Stimulated activated CD4-positive, alpha-beta T cell treated with anti-CD3 and anti-CD28 coated beads, TNF-alpha, amount 100 ng/mL, for 48 hours (primary cell): Measurements from ENCODE around the gene SNX5.

Source experiments
- DNase-seq, 3 donors: peaks; one replicate each; pipeline ENCODE4 v3.0.0-alpha.2; 2020; ENCODE audit warnings: low read depth in 3 of 3

The SNX5 gene

DNA sequence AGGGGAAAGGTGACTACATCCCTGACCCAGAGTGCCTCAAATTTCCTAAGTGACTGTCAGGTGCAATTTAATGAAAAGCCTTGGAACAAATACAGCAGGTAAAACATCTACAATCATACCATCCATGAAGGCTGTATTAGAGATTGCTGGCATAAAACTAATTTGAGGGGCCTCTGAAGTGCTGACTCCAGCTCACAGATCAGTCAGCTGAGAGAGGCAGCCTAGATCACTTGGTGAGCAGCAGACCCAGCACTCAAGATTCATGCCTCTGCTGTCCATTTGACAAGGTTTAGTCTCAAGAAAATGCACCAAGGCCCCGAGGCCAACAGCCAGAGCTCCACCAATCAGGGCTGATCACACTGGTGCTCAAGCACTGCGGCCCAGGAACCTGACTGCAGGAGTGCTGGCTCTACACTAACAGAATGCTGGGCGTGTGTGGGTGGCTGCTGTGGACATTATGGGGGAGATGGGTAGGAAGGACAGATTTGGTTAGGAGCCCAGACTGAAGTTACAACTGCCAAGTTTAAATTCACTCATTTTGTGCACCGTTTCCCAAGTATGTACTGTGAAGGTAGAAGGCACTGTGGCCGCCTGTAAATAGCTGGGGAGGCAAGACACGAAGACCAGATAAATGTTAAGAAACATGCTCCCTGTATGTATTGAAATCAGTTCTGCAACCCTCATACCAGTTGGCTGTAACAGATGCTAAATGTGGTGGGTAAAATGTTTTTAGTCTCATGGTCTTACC is 28.2 kb downstream of the SNX5 start:
- no peak for DNase-seq

DNA sequence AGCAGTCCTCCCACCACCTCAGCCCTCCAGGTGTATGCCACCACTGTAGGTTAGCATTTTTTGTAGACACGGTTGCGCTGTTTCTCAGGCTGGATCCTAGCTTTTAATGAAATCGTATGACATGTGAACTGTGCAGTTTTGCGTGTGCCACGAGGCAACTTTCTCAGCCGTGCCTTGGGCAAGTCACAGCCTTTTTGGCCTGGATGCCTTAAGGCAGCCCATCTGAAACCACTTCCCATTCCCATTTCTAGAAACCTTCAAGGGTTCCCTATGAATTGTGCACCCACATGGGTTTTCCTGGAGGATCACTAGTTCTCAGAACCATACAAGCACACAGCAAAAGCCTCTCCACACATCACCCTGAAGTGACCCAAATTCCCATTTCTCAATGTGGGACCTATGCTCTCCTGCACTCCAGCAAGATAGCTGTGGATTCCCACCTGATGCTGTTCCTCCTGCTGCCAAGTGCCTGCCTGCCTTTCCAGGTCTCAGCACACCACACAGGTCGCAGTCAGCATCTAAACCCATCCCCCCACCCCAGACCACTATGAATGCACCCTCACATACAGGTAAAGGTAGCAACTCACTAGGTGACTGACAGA is 28.9 kb downstream of the SNX5 start:
- DNase-seq: no peak

DNA sequence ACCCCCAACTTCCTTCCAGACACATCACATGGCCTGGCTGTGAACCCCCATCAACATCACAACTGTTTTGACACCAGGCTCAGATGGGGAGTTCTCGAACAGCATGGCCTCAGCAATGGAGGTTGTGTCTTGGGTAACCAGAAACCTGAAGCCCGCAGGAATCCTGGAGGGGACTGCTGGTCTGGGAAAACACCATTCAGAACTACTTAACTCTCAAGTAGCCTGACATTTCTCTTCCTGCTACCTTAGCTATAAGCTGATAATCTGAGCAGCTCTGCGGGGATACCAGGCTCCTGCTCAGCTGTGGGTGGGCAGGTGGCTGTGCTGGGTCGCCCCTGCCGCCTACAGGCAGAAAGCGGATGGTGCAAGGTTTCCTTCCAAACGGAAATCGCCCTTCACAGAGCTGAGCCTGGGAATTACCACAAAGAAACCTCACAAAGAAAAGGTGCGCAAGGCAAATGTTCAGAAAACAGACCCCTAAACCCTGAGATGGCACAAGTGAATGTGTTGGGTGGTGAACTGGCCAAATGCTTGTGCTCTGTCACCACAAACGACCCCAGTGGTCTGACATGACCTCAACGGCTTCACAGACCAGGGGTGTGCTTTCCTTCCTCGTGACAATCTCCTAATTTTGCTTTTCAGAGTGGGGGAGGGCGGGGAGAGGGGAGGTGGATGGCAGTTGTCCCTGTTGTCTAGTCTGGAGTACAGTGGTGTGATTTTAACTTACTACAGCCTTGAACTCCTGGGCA is 29.5 kb downstream of the SNX5 start:
- peak in 1 of 3 donors; percentile 44 for DNase-seq

DNA sequence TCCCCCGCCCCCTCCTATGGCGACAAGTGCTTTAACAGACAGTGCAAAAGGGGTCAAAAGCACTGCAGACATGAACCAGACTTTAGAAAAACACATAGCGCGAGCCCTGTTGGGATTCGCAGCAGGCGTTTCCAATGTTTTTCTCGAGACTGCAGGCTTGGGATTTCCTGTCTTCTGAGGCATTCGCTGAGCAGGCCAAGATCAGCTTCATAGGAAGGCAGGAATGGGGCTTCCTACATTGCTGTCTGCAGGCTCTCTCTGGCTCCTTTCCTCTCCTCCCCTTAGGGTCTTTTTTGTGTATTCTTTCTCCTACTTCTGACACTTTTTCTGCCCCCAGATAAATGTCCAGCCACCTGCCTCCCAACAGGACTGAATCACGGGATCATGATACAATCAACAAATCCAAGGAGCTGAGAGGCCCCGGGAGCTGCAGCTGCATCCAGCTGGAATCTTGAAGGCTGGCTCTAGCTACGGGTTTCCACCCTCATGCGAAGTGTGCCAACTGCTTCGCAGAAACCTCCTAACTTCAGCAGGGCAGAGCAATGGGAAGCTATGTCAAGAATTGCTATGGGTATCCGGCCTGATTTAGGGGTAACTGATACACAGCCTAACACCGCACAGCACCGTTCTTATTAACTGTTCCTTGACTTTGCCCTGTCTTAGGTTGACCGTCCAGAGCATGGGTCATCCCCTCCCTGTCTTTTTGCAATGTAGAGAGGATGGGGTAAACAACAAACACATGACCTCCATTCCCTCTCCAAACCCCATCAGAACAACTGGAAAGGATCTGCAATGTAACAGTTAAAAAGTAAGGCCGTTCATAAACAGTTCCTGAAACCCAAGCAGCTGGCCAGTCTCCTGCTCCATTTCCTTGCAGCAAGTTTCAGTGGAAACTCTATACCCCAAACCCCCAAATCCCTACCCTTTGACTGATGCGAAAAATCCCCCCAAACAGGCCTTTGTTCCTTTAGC is 31.5 kb downstream of the SNX5 start:
- DNase-seq: no peak

DNA sequence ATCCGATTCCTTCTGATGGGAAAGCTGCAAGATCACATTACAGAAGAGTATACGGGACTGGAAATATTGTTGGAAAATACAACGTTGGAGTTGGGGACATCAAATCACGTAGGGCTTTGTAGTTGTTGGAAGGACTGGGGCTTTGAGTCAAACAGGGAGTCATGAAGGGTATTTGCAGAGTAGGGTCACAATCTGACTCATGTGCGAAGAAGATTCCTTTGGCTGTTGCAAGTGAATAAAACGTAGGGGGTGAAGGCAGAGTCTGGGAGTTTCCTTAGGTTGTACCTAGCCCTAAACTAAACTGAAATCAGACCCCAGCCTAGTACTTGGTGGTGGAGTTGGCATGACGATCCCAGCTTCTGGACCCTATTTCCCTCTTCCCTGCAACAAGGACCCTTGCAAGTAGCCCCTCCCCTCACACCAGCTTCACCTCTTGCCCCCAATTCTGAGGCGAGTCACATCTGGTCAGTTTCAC is 32.3 kb downstream of the SNX5 start:
- DNase-seq: no peak

DNA sequence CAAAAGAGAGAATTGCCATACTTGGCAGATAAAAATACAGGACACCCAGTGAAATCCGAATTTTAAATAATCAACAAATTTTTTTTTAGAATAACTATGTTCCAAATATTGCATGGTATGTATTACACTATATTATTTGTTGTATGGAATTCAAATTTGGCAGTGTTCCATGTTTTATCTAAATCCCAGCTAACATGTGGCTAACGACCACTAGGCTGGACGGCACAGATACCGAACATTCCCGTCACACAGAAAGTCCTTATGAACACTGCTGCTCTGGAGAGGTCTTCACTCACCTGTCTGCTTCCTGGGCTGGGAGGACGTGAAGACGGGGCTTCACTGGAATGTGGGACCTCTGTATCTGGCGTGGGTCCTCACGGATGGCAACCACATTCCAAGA is 32.8 kb downstream of the SNX5 start:
- DNase-seq: no peak

DNA sequence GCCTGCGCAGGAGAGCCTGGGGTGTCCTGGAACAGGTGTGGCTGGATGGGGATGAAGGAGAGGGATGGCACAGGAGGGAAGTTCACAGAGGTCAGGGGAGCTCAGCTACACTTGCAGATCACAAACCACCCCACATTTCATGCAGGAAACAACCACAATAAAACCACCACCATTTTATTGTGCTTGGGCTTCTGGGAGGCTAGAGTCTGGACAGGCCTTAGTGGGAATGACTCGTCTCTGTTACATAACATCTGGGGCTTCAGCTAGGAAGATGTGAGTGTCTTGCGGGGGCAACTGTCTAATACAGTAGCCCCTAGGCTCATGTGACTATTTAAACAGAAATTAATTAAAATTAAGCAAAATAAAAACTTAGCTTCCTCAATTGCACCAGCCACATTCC is 33.4 kb downstream of the SNX5 start:
- no peak for DNase-seq

DNA sequence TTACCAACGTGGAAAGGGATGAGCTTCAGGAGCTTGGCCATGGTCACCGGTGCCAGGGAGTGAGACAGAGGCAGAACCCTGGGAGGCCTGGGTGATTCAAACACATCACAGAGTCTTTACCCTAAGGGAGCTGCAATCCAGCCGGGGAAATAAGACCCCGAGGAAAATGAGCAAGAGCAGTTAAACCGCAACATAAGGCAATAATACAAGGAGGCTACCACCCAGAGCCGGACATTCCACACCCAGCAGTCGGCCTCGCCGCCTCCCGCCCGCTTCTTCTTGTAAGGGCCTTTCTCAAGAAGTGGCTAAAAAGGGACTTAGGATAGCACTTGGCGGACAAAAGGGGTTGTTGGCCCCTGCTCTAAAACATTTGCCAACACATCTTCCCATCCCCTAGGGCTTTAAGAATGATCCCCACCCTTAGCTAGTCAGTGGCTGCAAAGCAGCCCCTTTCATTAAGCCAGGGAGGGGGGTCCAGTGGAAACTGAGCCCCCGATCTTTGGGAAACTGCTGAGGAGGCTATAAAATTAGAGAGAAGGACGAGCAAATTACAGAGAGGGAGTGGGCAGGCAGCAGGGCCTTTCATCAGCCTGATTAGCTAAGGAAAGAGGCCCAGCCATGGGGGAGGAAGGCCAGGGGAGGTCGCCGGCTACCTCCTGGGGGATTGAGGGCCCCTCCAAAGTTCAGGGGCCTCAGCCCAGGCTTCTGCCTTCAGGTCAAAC is 34.3 kb downstream of the SNX5 start:
- no peak for DNase-seq

DNA sequence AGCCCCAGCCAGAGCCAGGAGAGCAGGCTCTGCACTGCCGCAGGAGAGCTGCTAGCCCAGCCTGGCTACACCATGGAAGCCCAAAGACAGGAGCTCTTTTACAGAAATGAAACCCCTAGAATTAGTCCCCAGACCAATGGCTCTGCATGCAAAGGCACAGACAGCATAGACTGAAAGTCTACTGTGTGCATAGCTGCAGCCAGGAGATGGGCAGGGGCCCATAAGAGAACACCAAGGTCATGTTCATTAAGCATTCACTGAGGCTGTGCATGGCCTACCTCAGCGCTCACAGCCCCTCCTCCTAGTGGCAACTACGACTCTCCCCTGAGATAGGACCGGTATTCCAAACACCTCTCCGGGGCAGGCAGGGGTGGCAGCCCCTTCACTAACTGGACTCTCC is 34.9 kb downstream of the SNX5 start:
- no peak for DNase-seq

DNA sequence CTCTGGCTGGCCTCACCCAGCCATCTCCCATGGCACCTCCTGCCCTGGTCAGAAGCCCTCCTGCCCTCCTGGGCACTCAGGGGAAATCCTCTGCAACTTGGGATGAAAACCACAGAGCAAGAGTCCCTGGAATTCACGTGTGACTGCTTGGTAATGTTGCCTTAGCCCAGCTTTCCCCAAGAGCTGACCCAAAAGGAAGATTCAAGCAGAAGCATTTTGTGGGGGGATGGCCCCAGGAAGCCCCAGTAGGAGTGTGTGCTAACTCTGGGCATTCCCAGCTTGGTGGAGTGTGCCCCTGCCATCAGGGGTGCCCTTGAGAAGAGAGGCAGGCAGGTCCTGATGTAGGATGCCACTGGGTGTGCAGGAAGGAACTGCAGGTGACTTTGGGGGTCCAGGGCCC is 35.5 kb downstream of the SNX5 start:
- no peak for DNase-seq

DNA sequence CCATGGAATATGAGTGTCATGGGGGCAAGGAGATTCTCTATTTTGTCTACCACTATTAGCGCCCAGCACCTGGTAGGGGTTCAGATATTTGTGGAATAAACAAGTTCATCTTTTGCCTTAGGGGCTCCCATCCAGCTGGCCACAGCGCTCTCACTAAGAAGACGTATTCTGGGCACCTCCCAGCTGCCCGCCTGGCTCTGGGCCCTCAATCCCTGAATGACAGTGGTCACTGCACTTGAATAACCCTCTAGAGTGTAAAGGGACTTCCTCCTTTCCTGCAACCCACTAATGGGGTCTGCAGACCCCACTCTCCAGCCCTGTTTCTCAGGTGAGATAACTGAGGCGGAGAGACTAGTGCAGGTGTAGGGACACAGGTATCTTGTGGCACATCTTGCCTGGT is 36.2 kb downstream of the SNX5 start:
- DNase-seq: no peak

DNA sequence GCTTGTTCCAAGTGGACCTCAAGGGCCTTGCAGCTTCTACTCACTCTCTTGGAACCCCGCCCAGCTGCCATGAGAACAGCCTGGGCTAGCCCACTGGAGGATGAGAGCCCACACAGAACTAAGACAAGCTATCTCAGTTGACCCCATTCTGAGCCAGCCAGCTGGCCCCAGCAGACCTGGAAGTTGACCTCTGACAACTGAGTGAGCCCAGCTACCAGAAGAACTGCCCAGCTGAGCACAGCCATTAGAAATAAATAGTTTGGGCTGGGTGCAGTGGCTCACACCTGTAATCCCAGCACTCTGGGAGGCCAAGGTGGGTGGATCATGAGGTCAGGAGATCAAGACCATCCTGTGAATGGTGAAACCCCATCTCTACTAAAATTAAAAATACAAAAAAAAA is 37.1 kb downstream of the SNX5 start:
- no peak for DNase-seq

DNA sequence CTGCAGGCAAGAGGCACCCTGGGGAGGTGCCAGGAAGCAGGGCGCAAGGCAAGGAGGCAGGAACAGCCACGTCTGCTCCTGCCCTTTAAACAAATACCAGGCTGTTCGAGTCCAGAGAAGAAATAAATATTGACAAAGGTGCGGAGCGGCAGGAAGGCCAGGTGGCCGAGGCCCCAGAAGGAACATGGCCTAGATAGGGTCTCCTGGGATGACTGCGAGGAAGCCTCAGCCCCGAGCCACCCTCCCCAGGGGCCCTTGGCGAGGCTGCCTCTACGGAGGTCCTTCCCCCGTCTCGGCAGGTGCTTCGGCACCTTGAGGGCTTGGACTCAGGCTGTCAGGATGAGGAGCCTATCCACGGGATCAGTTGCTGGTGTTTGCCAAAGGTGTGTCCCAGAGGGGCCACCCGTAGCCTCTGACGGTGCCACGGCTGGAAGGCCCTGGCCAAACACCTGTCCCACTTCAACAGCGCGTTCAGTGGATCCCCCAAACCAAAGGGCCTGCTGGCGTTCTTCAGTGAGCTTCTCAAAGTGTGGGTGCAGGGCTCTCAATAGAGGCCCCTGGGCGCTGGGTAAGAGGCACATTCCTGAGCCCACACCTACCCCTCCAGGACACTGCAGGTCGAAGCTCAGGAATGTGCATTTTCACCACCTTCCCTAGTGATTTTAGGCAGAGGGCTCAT is 39.8 kb downstream of the SNX5 start:
- DNase-seq: no peak

DNA sequence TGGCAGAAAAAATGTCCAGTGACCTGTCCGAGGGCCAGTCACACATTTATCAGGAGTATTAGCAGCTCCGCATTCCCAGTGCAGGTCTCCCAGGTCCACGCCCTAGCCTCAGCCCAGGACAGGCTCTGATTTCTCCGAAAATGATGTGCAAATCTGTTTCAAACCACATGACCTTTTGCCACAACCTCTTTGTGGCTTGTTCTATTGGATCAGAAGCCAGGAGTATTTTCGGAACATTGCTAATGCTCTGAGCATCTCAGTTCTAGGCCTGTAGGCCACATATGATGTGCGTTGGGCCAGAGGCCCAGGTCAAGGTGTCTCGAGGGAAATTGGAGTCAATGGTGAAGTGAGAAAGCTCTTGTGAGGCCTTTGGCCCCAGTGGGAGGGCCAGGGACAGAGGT is 40.4 kb downstream of the SNX5 start:
- no peak for DNase-seq

DNA sequence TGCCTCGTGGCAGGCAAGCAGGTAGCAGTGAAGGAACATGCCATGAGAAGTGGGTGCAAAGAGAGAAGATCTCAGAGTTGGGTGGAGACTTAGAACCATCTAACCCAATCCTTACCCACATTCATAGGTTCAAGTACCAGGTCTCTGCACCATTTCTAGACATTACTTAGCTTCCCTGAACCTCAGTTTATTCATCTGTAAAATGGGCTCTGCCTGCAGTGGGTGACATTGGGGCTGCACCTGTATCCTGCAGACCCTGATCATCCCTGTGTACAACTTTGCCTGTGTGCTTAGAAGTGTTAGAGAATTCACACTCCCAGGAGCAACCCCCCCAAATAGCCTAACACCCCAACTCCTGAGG is 42.7 kb downstream of the SNX5 start:
- DNase-seq: no peak

DNA sequence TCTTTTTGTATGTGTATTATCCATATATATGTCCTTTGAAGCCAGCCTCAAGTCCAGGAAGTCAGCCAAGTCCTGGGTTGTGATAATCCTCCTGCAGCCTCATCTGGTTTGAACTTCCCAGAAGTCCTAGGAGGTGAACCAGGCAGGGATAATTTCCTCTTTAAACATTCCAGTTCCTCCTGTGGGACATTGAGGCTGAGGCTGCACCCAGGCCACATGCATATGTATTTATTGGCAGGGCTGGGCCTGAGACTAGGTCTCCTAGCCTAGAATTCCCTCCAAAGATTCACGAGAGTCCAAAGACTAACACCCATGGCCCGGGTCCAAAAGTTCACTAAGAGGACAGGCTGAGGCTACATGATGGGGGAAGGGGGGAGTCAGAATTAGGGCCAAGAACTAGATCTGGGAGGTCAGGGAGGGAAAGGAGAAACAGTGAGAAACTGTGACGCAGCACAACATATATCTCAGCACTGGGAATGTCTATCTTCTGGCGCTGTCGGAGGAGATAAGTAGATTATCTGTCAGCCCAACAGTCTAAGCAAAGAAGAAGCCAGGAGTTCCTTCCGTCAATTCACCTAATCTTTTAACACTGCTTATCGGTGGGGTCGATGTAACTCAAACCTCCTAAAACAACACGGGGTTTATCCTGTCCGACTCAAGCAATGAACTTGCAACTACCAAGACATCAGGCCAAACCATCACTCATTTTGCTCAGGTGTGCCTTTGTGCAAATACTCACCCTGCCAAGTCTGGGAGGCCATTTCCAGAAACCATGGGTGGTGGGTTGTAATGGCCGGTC is 43.3 kb downstream of the SNX5 start:
- no peak for DNase-seq

DNA sequence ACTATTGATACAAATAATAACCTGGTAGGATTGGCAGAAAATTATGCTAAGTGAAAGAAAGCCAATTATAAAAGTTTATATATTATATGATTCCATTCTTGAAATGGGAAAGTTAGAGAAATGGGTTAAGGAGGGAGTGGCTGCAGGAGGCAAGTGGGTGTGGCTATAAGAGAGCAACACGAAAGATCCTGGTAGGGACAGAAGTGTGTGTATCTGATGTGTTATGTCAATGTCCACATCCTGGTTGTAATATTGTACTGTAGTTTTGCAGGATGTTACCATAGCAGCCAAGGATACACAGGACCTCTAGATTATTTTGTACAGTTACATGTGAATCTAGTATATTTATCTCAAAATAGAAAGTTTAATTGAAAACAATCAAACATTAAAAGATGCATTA is 46.8 kb downstream of the SNX5 start:
- DNase-seq: no peak

DNA sequence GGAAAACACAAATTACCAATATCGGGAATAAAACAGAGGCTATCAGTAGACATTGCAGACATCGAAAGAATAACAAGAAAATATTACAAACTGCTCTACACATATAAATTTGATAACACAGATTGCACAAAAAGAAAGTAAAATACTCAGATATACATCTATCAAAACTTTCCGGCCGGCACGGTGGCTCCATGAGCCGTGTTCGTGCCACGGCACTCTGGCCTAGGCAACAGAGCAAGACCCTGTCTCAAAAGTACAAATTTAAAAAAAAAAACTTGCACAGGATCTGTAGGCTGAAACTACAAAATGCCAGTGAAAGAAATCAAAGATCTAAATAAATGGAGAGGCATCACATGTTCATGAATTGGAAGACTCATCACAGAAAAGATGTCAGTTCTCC is 49.4 kb downstream of the SNX5 start:
- no peak for DNase-seq

DNA sequence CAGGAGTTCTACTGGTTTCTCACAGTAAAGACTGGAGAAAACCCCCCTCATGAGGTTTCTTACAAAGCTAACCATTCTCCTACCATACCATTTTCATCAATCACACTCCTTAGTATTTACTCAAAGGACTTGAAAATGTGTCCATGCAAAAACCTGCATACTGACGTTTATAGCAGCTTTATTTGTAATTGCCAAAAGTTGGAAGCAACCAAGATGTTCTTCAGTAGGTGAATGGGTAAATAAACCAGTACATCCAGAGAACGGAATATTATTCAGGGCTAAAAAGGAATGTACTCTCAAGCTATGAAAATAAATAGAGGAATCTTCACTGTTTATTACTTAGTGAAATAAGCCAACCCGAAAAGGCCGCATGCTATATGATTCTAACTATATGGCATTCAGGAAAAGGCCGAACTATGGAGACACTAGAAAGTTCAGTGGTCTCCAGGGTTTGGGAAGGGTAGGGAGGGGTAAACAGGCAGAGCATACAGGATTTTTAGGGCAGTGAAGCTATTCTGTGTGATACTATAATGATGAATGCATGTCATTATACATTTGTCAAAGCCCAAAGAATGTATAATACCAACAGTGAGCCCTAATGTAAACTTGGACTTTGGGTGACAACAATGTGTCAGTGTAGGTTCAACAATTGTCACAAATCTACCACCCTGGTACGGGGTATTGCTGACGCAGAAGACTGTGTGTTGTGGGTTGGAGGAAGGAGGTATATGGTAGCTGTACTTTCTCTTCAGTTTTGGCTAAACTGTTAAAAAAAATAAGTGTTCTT is 50.6 kb downstream of the SNX5 start:
- DNase-seq: no peak
